Cerebellar cortex (tissue), 1 donor: Measurements from ENCODE around the gene TMEM154.
"Not testable (repeated sequence)": the region's sequence is repeated elsewhere in the genome, so short reads cannot be mapped to it uniquely, and the experiment has no call there.

Source experiments
- DNase-seq: peaks from one replicate; pipeline ENCODE4 v3.0.0-alpha.2; 2015; ENCODE audit warnings: low spot score

The TMEM154 gene

DNA sequence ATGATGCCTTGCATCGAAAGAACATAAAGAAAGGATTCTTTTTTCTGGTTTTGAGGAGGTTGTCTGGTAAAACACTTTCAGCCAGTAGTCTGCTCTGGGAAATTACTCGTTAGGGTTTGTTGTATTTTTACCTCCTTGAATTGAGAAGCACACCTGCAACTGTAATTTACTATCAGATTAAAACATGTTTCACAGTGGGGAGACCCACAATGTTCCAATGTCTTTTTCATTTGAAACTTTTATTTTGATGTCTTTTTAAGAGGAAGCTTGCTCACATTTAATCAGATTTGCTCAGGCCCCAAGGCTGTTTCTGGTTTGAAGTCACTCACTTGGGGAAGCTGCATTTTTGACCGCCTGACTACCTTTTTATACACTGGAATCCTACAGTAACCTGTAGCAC lies 12.0 kb downstream of the TMEM154 start:
- no peak for DNase-seq

DNA sequence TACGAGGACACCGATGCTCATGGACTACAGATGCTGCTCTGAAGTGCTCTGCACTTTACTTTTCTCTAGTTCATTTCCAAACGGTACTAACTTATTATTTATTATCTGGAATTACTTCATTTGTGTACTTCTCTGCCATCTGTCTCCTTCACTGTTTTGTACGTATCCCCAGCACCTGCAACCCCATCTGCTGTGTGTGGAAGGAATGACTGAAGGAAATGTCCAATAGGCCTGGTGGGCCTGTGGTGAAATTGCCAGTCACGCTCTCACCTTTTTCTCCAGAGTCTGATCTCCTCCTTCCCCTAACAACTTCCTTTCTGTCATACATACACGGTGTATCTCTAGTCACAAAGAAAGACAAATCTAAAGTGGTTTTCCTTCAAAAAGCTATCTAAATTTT lies 12.9 kb downstream of the TMEM154 start:
- DNase-seq = no peak

- no peak for DNase-seq
These were observed 14.0 kb downstream of the TMEM154 start for GRCh38 chr4:152665691-152666395.

DNA sequence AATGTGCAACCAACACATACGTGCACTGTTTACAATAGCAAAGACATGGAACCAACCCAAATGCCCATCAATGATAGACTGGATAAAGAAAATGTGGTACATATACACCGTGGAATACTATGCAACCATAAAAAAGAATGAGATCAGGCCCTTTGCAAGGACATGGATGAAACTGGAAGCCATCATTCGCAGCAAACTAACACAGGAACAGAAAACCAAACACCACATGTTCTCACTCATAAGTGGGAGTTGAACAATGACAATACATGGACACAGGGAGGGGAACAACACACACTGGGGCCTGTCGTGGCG lies 15.8 kb downstream of the TMEM154 start:
- DNase-seq = not testable (repeated sequence)

DNA sequence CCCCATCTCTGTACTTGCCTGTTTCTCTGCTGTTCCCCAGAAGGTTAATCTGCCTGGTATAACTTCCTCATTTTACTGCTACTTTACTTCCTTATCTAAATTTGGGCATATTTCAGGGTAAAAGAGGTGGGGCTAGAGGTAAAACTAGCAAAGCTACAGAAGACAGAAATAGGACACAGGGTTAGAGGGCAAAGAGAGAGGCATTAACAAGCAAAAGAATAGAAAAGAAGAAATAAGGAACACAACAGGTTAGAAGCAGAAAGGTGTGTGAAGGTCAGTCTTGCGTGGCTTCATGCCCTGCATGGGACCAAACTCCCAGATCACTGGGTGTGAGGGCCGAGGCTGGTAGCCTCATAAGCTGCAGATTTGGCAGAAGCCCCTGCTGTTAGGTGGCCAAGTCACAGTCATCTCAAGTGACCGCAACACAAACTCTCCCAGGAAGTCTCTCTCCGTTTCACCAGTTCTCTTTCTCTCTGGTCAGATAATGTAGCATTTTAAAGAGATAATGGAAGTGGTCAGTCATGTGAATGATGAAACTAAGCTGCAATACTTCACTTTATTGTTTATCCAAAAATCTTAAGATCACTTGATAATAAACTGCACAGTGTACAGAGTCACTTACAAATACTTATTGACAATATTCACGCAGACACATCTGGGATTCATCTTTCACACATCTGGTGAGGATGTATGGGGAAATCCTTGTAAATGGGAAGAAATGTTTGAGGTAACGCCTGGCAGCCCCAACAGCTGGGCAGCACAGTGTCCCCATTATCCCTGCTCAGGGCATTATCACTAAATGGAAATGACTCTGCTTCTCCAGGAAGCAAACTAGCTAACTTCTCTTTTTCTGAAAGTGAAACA lies 16.4 kb downstream of the TMEM154 start:
- no peak for DNase-seq

- DNase-seq = no peak
These were observed 18.1 kb downstream of the TMEM154 start for GRCh38 chr4:152661649-152662048.

DNA sequence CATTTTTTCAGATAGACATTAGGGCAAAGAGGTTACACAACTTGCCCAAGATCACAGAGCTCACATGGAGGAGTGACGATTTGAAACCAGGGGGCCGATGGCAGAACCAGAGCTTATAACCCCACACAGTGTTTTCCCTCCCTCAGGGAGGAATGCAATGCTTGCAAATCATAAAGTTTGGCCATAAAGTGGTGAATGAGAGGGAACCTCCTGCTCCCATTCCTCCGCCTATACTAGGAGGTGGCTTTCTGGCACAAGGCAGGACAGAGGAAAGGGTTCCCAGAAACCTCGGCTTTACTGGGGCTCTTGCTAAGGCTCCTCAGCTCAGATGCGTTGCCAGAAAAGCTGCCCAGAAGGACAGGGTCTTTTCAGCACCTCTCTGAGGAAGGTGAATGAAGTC lies 19.3 kb downstream of the TMEM154 start:
- DNase-seq = no peak

- DNase-seq = no peak
These were observed 20.0 kb downstream of the TMEM154 start for GRCh38 chr4:152659806-152660205.

- DNase-seq = no peak
These were observed 22.1 kb downstream of the TMEM154 start for GRCh38 chr4:152657657-152658056.

- DNase-seq = no peak
These were observed 24.3 kb downstream of the TMEM154 start for GRCh38 chr4:152655272-152656129.

DNA sequence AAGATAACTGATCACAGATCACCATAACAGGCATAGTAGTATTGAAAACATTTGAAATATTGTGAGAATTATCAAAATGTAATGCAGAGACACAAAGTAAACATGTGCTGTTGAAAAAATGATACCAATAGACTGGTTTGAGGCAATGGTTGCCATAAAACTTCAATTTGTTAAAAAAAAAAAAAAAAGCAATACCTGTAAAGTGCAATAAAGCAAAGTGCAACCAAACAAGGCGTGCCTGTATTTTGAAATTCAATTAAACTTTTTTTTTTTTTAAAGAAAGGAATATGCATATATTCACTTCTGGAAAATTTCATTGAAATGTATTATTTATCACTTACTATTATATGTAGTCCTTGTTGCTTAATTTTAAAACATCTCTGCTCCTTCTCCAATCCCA lies 27.7 kb downstream of the TMEM154 start:
- no peak for DNase-seq

DNA sequence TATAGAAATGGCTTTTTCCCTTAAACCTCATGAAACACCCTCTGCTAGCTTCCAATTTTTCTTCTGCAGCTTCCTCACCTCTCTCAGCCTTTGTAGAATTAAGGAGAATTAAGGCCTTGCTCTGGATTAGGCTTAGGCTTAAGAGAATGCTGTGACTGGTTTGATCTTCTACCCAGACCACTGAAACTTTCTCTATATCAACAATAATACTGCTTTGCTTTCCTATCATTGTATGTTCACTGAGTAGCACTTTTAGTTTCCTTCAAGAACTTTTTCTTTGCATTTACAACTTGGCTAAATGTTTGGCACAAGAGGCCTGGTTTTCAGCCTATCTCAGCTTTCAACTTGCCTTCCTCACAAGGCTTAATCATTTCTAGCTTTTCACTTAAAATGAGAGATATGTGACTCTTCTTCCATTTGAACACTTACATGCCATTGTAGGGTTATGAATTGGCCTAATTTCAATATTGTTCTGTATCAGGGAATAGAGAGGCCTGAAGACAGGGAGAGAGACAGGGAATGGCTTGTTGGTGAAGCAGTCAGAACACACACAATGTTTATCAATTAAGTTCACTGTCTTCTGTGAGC lies 28.2 kb downstream of the TMEM154 start:
- DNase-seq = no peak

DNA sequence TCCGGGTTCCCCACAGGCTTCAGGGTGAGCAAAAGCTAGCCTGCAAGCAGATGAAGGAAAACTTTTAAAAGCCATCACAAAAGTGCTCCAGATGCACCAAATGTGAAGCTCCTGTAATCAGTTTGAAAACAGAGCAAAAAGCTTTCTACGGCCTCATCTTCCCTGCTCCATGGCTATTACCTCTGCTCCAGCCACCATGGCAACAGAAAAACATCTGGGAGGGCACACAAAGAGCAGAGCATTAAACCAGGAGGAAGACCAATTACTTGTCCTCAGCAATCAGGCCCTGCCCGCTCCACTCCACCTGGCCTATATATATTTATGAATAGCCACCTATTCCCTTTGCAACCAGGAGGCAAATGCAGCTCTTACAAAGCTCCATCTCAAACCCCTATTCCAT lies 33.6 kb downstream of the TMEM154 start:
- no peak for DNase-seq

GRCh38 chr4:152644130-152644529 lies 35.7 kb downstream of the TMEM154 start:
- no peak for DNase-seq

DNA sequence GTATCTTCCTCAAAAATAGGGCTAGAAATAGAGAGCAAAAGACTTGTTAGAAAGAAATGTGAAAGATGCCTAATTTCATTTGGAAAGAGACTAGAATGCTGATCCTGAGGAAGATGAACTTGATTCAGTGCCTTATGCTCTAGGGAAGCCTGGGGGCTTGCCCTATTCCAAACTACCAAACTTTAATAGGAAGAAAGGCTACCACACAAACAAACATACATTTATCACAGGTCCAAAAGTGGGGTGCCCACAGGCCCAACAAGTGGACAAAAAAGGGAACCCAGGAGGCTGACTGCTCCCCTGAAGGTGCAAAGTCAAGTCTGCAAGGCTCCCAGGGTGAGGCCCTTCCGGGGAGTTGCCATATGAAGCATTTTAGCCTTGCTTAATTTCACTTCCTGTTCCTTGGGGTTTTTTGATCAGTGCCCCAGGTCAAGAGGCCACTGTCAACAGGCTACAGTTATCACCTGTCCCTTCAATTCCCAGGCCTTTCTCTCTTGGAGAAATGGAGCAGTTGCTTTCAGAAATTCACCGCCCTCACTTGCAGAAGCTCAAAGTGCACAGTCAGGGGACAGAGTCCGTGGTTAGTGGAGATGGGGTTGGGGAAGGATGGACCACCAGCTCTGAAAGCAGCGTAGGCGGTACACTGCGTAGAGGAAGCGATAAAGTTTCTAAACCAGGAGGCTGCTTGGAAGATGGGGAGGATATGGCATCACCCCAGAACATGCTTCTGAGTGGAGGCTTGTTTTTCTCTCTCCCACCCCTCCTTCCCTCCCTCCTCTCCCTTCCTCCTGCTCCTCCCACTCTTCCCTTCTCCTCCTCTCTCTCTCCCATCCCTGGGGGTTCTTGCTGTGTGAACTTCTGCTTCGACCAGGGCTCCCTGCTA lies 36.4 kb downstream of the TMEM154 start:
- DNase-seq = no peak

- DNase-seq = peak; percentile 38
These were observed 39.5 kb downstream of the TMEM154 start for GRCh38 chr4:152640058-152640921.

DNA sequence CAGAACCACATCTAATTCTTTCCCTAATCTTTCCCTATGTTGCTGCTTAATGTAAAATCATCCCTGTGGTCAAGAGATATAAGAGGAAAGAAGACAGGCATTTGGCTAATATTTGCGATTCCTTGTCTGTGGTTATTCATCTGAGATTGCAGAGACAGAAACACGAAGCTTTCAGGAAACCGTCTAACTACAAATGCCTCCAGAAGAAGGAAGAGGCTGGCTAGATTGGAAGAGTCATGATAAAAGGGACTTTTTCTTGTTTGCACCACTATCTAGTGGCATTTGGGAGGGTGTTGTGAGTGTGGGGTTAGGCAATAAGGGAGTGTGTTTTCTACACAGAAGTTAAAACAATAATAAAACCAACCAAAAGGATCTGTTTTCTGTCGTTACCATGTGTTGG lies 43.9 kb downstream of the TMEM154 start:
- no peak for DNase-seq

DNA sequence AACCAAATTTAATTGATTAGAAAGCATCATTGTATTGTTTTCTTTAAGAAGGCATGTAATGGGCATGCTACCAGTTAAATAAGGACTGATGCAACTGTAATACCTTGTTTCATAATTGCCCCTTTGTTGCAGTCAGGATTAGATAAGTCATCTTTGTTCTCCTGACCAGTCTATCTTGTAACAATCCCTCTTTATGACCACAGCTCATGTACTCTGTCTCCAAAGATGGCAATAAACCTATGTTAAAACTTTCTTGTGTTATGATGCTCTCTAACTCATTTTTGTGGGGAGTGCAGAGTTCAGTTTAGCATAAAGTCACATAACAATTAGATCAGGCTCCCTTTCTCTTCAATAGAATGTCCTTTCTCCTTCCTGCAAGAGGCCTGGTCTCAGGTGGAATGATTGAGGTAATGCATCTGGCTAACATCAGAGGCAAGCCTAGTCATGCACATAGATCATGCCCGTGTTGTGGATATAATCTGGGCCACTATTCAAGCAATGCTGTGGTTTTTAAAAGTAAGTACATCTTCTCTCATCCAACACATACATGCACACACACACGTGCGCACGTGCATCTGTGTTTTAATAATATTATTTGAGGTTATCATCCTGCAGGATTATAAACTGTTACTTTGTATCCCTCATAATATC lies 45.6 kb downstream of the TMEM154 start:
- DNase-seq = no peak

GRCh38 chr4:152633118-152633517 lies 46.7 kb downstream of the TMEM154 start:
- DNase-seq = no peak

GRCh38 chr4:152630324-152630723 lies 49.5 kb downstream of the TMEM154 start:
- DNase-seq = no peak
